ENCODE results near the gene GPR39. TPM values are rescaled to one million over a fixed set of nuclear protein-coding genes. Genes with fewer than 3 reads are reported as not detected.
A peak's percentile ranks its signal among the peaks of the same experiment; 100 is the strongest.

The GPR39 gene
- total and polyA plus RNA-seq, 2 donors (not counting 1 experiment from before 2014, with no cell fraction given): 1.00 to 1.3 TPM

GRCh38 chr2:132560562-132560961 is 144.0 kb downstream of the GPR39 start:
- H3K79me2 ChIP-seq (ENCODE audit: control insufficient read depth, insufficient read depth, low read length): no peaks in the 10 kb centered on the region
- H3K4me2 ChIP-seq (ENCODE audit: extremely low read depth, insufficient read depth, low read length): no peak overlapping the region
- H4K20me1 ChIP-seq (ENCODE audit: control insufficient read depth, extremely low read depth, insufficient read depth, low read length): no peaks in the 10 kb centered on the region
- H3K27ac ChIP-seq (ENCODE audit: insufficient read depth, low read length): no peak overlapping the region
- H3K36me3 ChIP-seq (ENCODE audit: control insufficient read depth, insufficient read depth, low read length): no peaks in the 10 kb centered on the region
- no peaks in the 10 kb centered on the region for H3K9me3 ChIP-seq (ENCODE audit: control insufficient read depth, insufficient read depth, low read depth, low read length)
- no peaks in the 10 kb centered on the region for H3K27me3 ChIP-seq (ENCODE audit: control insufficient read depth, insufficient read depth, low read length)
- no peak overlapping the region for H2AFZ ChIP-seq (ENCODE audit: low read length)
- H3K4me3 ChIP-seq (replicated peaks in 1 of 4; ENCODE audit: control extremely low read depth in 1 of 4, insufficient read depth in 1 of 4, low read depth in 3 of 4, low read length in 4 of 4): no peak overlapping the region
- no peaks in the 10 kb centered on the region for H3K4me1 ChIP-seq (ENCODE audit: control insufficient read depth, extremely low read depth, insufficient read depth, low read length)
- no peak for TF ChIP-seq EZH2 (IDR thresholded peaks at IDR 0.05; ENCODE audit: low read length, missing control alignments)
- no peak for TF ChIP-seq CTCF (conservative IDR thresholded peaks at IDR 0.05 in 1 of 2, IDR thresholded peaks at IDR 0.05 in 1 of 2; ENCODE audit: low read depth in 1 of 2, low read length in 2 of 2)
- DNase-seq (ENCODE audit: low read depth in 2 of 2): no peak
- H3K9ac ChIP-seq (ENCODE audit: insufficient read depth, low read length): no peak overlapping the region

DNA sequence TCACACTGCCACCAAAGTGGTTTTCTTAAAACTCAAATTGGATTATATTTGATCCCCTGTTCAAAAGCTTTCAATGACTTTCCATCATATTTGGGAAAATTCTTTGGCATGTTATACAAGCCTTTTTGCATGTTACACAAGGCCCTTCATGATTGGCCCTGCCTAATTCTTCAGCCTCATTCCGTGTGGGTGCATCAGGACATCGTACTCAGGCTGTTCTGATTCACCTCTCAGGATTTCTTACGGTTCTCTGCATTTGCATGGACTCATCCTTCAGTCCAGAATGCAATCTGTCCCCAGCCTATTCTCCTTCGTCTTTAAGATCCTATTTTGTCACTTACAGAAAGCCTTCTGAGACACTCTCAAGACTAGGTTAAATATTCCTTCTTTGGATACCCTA is 145.6 kb downstream of the GPR39 start:
- Histone ChIP-seq H3K4me3 (replicated peaks in 1 of 4; ENCODE audit: control extremely low read depth in 1 of 4, insufficient read depth in 1 of 4, low read depth in 3 of 4, low read length in 4 of 4) (no peak overlapping the region), H3K27me3 (ENCODE audit: control insufficient read depth, insufficient read depth, low read length) (no peaks in the 10 kb centered on the region), H3K4me2 (ENCODE audit: extremely low read depth, insufficient read depth, low read length) (no peak overlapping the region), H2AFZ (ENCODE audit: low read length) (no peak overlapping the region), H3K9ac (ENCODE audit: insufficient read depth, low read length) (no peak overlapping the region), H3K9me3 (ENCODE audit: control insufficient read depth, insufficient read depth, low read depth, low read length) (no peaks in the 10 kb centered on the region), H3K36me3 (ENCODE audit: control insufficient read depth, insufficient read depth, low read length) (no peaks in the 10 kb centered on the region), H3K27ac (ENCODE audit: insufficient read depth, low read length) (no peak overlapping the region), H4K20me1 (ENCODE audit: control insufficient read depth, extremely low read depth, insufficient read depth, low read length) (no peaks in the 10 kb centered on the region), H3K79me2 (ENCODE audit: control insufficient read depth, insufficient read depth, low read length) (no peaks in the 10 kb centered on the region), H3K4me1 (ENCODE audit: control insufficient read depth, extremely low read depth, insufficient read depth, low read length) (no peaks in the 10 kb centered on the region)
- peak in 1 of 2 donors; percentile 34 for DNase-seq (ENCODE audit: low read depth in 2 of 2)
- TF ChIP-seq EZH2 (IDR thresholded peaks at IDR 0.05; ENCODE audit: low read length, missing control alignments) (no peak), CTCF (conservative IDR thresholded peaks at IDR 0.05 in 1 of 2, IDR thresholded peaks at IDR 0.05 in 1 of 2; ENCODE audit: low read depth in 1 of 2, low read length in 2 of 2) (no peak)

- no peak for TF ChIP-seq EZH2 (IDR thresholded peaks at IDR 0.05; ENCODE audit: low read length, missing control alignments)
- TF ChIP-seq CTCF (conservative IDR thresholded peaks at IDR 0.05 in 1 of 2, IDR thresholded peaks at IDR 0.05 in 1 of 2; ENCODE audit: low read depth in 1 of 2, low read length in 2 of 2): no peak
- no peak overlapping the region for H3K4me2 ChIP-seq (ENCODE audit: extremely low read depth, insufficient read depth, low read length)
- no peaks in the 10 kb centered on the region for H3K27me3 ChIP-seq (ENCODE audit: control insufficient read depth, insufficient read depth, low read length)
- H4K20me1 ChIP-seq (ENCODE audit: control insufficient read depth, extremely low read depth, insufficient read depth, low read length): no peaks in the 10 kb centered on the region
- no peak overlapping the region for H2AFZ ChIP-seq (ENCODE audit: low read length)
- H3K79me2 ChIP-seq (ENCODE audit: control insufficient read depth, insufficient read depth, low read length): no peaks in the 10 kb centered on the region
- no peak for DNase-seq (ENCODE audit: low read depth in 2 of 2)
- H3K36me3 ChIP-seq (ENCODE audit: control insufficient read depth, insufficient read depth, low read length): no peaks in the 10 kb centered on the region
- no peaks in the 10 kb centered on the region for H3K4me1 ChIP-seq (ENCODE audit: control insufficient read depth, extremely low read depth, insufficient read depth, low read length)
- H3K27ac ChIP-seq (ENCODE audit: insufficient read depth, low read length): no peak overlapping the region
- H3K4me3 ChIP-seq (replicated peaks in 1 of 4; ENCODE audit: control extremely low read depth in 1 of 4, insufficient read depth in 1 of 4, low read depth in 3 of 4, low read length in 4 of 4): no peak overlapping the region
- no peak overlapping the region for H3K9ac ChIP-seq (ENCODE audit: insufficient read depth, low read length)
- H3K9me3 ChIP-seq (ENCODE audit: control insufficient read depth, insufficient read depth, low read depth, low read length): no peaks in the 10 kb centered on the region
These were observed 147.5 kb downstream of the GPR39 start for GRCh38 chr2:132564065-132564464.
